ENCODE measurements around the gene HUS1B. TPM values are rescaled to one million over a fixed set of nuclear protein-coding genes. Genes with fewer than 3 reads are reported as not detected.

The HUS1B gene
- total and polyA plus RNA-seq, 2 experiments from 2014 or later: 1.3 to 3.9 TPM

DNA sequence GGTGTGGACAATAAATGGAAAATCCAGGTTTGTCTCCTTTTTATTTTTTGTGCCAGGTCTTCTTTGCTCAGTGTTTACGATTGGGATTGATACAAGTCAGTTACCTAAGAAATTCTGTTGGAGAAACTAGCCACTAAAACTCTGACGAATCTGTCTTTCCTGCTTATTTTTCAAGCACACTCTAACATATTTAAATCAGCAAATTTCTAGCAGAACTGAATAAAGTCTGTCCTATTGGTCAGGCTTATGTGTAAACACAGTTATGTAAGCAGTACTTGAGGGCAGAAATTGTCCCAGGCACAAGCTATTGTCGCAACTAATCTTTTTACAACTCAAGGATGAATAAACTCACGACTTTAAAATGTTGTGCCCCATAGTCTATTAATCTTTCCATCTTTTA lies 48.1 kb upstream of the HUS1B start (continued):
- TF ChIP-seq ETS1 (IDR thresholded peaks at IDR 0.05) (no peak), NANOG (IDR thresholded peaks at IDR 0.05; ENCODE audit: borderline replicate concordance) (no peak), POLR2AphosphoS5 (IDR thresholded peaks at IDR 0.05; ENCODE audit: low read depth) (no peak), JUNB (IDR thresholded peaks at IDR 0.05; ENCODE audit: unreplicated experiment) (no peak)
- TF ChIP-seq, protein P1, sequence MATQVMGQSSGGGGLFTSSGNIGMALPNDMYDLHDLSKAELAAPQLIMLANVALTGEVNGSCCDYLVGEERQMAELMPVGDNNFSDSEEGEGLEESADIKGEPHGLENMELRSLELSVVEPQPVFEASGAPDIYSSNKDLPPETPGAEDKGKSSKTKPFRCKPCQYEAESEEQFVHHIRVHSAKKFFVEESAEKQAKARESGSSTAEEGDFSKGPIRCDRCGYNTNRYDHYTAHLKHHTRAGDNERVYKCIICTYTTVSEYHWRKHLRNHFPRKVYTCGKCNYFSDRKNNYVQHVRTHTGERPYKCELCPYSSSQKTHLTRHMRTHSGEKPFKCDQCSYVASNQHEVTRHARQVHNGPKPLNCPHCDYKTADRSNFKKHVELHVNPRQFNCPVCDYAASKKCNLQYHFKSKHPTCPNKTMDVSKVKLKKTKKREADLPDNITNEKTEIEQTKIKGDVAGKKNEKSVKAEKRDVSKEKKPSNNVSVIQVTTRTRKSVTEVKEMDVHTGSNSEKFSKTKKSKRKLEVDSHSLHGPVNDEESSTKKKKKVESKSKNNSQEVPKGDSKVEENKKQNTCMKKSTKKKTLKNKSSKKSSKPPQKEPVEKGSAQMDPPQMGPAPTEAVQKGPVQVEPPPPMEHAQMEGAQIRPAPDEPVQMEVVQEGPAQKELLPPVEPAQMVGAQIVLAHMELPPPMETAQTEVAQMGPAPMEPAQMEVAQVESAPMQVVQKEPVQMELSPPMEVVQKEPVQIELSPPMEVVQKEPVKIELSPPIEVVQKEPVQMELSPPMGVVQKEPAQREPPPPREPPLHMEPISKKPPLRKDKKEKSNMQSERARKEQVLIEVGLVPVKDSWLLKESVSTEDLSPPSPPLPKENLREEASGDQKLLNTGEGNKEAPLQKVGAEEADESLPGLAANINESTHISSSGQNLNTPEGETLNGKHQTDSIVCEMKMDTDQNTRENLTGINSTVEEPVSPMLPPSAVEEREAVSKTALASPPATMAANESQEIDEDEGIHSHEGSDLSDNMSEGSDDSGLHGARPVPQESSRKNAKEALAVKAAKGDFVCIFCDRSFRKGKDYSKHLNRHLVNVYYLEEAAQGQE (IDR thresholded peaks at IDR 0.05; ENCODE audit: unreplicated experiment): no peak

GRCh38 chr6:704046-704445 lies 47.1 kb upstream of the HUS1B start:
- Histone ChIP-seq H3K4me1 (ENCODE audit: insufficient read depth) (peaks cover 89% of the 10 kb centered on the region), H3K36me3 (ENCODE audit: insufficient read depth) (no peaks in the 10 kb centered on the region), H3K9me2 (ENCODE audit: insufficient read depth) (no peaks in the 10 kb centered on the region), H3K4me3 (no peak overlapping the region), H4K20me1 (replicated peaks; ENCODE audit: insufficient read depth) (no peaks in the 10 kb centered on the region), H3K27me3 (ENCODE audit: insufficient read depth) (no peaks in the 10 kb centered on the region), H3K79me2 (replicated peaks; ENCODE audit: insufficient read depth) (no peaks in the 10 kb centered on the region), H3K27ac (ENCODE audit: low read depth) (no peak overlapping the region), H2AFZ (no peak overlapping the region), H3K4me2 (no peak overlapping the region), H3F3A (replicated peaks; ENCODE audit: low read depth) (peaks cover 15% of the 10 kb centered on the region)
- peak overlapping the region; percentile 69; the same call in 1 of the 2 replicates for H3K27ac Mint-ChIP-seq
- ATAC-seq: no peak
- no peak for DNase-seq (ENCODE audit: low spot score)
- no peaks in the 10 kb centered on the region for H3K9me3 Mint-ChIP-seq
- no peak for TF ChIP-seq EZH2 (IDR thresholded peaks at IDR 0.05; ENCODE audit: low read depth, unreplicated experiment)
- TF ChIP-seq POLR2AphosphoS5 (IDR thresholded peaks at IDR 0.05; ENCODE audit: low read depth): no peak
- no peak for TF ChIP-seq STAT1 (IDR thresholded peaks at IDR 0.05; ENCODE audit: unreplicated experiment)
- TF ChIP-seq, protein P2, sequence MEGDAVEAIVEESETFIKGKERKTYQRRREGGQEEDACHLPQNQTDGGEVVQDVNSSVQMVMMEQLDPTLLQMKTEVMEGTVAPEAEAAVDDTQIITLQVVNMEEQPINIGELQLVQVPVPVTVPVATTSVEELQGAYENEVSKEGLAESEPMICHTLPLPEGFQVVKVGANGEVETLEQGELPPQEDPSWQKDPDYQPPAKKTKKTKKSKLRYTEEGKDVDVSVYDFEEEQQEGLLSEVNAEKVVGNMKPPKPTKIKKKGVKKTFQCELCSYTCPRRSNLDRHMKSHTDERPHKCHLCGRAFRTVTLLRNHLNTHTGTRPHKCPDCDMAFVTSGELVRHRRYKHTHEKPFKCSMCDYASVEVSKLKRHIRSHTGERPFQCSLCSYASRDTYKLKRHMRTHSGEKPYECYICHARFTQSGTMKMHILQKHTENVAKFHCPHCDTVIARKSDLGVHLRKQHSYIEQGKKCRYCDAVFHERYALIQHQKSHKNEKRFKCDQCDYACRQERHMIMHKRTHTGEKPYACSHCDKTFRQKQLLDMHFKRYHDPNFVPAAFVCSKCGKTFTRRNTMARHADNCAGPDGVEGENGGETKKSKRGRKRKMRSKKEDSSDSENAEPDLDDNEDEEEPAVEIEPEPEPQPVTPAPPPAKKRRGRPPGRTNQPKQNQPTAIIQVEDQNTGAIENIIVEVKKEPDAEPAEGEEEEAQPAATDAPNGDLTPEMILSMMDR (conservative IDR thresholded peaks at IDR 0.05; ENCODE audit: low read depth in 2 of 2): no peak
- TF ChIP-seq NANOG (IDR thresholded peaks at IDR 0.05; ENCODE audit: borderline replicate concordance): no peak
- TF ChIP-seq ETS1 (IDR thresholded peaks at IDR 0.05): no peak
- no peak overlapping the region for H3K4me3 Mint-ChIP-seq
- H3K4me1 Mint-ChIP-seq: peaks cover 71% of the 10 kb centered on the region
- H3K36me3 Mint-ChIP-seq (ENCODE audit: low read depth): no peaks in the 10 kb centered on the region
- peaks cover 10% of the 10 kb centered on the region for H3K27me3 Mint-ChIP-seq (ENCODE audit: insufficient read depth, low read depth, poor library complexity)
